GM03348 (cell line): ENCODE results near the gene HSPA12B.
A peak's percentile ranks its signal among the peaks of the same experiment; 100 is the strongest.

Experiments used
- DNase-seq: peaks from one replicate; pipeline ENCODE4 v3.0.0; 2012; ENCODE audit warnings: low spot score

The HSPA12B gene

DNA sequence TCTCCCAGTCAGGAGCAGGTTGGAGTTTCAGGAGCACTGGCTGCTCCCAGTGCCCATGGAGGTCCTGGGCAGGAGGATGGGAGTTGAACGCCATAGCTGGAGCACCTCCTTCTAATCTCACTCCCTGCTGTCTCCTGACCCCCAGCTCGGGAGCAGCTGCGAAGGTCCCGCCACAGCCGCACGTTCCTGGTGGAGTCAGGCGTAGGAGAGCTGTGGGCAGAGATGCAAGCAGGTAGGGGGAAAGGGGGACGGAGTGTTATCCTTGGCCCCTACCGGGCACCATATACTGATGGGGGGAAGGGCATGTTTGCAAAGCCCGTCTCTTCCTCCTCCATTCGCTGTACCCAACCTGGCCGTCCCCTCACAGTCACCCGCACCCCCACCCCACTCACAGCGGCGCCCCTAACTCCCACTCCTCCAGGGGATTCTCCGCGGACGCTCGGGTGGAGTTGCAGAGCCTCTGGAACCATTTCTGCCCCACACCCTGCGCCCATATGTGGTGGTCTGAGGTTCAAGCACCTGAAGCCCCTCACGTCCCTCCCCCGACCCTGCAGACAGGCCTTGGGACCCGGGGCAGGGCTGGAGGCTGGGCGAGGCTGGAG, 16.7 kb downstream of the HSPA12B start:
- DNase-seq = no peak

DNA sequence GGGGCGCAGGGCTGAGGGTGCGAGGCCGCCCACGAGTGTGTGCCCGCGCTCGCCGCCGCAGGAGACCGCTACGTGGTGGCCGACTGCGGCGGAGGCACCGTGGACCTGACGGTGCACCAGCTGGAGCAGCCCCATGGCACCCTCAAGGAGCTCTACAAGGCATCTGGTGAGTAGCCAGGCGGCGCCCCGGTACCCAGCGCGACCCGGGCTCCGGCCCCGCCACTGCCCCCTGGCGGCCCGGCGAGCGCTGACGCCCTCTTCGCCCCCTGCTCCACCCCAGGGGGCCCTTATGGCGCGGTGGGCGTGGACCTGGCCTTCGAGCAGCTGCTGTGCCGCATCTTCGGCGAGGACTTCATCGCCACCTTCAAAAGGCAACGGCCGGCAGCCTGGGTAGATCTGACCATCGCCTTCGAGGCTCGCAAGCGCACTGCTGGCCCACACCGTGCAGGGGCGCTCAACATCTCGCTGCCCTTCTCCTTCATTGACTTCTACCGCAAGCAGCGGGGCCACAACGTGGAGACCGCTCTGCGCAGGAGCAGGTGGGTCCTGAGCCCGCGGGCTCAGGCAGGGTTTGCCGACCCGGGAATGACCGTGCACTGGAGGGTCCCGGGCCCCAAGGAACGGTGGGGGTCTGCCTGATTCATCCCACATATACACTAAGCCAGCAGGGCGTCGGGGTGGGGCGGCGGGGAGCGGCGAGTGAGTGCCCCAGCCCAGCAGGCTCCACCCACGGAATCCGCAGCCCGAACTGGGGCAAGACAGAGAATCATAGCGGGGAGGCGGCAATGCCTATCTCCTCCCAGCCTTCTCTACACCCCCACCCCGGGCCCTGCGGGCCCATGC, 17.4 kb downstream of the HSPA12B start:
- peak; percentile 62 for DNase-seq

DNA sequence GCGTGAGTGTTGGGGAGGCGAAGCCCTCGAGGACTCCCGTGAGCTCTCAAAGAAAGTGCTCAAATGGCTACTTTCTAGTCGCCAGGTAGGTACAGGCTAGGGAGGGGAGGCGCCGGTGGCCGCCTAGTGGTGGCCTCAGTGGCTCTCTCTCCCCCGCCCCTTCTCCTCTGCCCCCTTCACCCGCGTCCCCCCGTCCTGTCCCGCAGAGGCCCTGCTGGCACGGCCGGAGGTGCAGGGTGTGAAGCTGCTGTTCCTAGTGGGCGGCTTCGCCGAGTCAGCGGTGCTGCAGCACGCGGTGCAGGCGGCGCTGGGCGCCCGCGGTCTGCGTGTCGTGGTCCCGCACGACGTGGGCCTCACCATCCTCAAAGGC, 18.8 kb downstream of the HSPA12B start:
- no peak for DNase-seq

DNA sequence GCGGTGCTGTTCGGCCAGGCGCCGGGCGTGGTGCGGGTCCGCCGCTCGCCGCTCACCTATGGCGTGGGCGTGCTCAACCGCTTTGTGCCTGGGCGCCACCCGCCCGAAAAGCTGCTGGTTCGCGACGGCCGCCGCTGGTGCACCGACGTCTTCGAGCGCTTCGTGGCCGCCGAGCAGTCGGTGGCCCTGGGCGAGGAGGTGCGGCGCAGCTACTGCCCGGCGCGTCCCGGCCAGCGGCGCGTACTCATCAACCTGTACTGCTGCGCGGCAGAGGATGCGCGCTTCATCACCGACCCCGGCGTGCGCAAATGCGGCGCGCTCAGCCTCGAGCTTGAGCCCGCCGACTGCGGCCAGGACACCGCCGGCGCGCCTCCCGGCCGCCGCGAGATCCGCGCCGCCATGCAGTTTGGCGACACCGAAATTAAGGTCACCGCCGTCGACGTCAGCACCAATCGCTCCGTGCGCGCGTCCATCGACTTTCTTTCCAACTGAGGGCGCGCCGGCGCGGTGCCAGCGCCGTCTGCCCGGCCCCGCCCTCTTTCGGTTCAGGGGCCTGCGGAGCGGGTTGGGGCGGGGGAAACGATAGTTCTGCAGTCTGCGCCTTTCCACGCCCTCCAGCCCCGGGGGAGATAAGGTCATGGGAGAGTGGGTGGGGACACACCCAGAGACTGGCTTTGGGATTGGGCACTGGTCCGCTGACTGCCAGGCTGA, 19.3 kb downstream of the HSPA12B start:
- DNase-seq = no peak

DNA sequence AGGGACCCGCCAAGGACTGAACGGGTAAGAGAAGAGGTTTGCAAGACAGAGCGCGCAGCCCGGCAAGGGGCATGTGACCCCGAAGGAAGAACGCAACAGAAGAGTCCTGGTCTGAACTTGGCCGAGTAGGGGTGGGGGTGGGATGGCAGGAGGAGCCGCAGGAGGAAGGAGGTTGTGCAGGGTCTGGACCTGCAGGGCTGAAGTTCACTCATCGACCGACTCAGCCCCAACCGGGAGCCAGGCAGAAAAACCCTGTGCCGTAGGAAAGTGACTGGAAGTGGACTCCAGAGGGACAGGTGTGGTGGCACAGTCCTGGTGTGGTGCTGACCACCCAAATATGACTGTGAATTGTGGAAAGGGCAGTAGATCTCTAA, 19.9 kb downstream of the HSPA12B start:
- DNase-seq = no peak

DNA sequence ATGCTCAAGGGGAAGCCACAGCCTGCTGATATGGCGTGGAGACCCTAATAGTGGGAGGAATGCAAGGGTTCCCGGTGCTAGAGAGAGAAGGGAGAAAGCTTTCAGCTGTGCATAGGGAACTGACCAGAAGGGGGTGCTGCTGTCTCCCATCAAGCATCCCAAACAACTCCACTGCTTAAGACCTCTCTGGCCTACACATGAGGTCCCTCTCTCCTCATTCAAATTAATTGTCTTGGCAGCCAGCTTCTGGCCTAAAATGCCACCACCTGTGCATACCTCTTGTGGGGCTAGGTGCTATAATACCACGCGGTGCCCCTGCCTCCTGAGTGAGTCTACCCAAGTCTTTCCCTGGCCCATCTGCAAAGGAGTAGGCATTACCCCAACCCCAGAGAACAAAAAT, 20.6 kb downstream of the HSPA12B start:
- peak; percentile 89 for DNase-seq

DNA sequence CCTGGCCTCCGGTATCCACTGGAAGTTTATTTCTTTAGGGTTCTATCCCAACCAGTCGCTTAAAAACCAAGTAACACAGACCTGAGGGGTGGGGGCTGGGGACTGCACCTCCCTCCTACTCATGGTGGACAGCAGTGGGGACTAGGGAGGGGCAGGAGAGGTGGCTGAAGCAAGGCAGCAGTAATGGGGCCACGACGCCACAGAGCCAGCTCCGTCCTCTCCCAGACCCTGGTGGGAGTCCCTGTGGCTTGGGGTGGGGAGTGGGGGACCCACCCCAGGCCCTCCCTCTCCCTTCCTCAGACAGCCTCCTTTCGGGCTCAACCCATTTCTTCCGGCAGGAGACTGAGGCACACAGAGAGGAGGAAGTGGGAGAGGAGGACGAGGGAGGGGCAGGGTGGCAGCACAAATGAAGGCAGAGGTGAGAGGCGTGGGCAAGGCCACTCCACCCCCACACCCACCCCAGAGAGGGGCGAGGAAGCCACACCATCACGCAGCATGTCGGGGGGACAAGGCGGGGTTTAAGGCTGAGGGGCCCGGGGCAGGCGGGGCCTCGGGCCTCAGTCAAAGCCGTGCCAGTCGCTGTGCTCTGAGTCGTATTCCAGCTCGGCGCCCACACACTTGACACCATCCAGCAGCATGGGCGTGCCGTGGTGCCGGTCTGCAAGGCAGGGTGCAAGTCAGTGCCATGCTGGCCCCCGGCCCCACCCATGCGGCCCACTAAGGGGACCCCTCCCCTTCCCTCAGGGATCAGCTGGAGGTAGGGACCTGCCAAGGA, 21.2 kb downstream of the HSPA12B start:
- no peak for DNase-seq

DNA sequence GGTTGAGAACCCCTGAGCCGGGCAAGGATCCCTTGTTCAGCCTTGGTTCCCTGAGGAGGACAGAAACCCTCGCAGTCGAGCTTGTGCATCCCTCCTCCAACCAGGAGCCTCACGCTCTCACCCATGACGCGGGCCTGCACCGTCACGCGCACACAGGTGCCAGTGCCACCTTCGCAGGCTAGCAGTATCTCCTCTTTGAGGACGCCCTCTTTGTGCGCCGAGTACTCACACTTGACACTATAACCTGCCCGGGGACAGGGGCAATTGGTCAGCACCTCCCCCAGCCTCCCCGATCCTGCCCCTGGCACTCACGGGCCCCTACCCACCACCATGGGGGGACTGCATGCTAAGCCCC, 21.8 kb downstream of the HSPA12B start:
- no peak for DNase-seq

DNA sequence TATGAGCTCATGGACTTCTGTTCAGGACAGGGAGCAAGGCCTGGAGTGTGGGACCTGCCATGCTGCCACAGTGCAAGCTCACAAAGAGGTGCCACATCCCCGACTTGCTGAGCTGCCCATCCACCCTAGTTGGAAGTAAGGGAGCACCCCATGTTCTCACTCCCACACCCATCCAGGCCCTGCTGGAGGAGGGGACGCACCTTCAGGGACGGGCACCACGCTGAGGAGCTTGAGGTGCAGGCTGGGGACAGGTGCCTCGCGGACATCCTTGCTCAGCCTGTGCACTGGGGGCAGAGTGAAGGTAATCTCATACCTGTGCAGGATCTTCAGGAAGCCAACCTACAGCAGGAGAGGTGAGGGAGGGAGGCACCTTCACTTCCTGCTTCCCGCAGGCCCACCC, 22.8 kb downstream of the HSPA12B start:
- DNase-seq = no peak

DNA sequence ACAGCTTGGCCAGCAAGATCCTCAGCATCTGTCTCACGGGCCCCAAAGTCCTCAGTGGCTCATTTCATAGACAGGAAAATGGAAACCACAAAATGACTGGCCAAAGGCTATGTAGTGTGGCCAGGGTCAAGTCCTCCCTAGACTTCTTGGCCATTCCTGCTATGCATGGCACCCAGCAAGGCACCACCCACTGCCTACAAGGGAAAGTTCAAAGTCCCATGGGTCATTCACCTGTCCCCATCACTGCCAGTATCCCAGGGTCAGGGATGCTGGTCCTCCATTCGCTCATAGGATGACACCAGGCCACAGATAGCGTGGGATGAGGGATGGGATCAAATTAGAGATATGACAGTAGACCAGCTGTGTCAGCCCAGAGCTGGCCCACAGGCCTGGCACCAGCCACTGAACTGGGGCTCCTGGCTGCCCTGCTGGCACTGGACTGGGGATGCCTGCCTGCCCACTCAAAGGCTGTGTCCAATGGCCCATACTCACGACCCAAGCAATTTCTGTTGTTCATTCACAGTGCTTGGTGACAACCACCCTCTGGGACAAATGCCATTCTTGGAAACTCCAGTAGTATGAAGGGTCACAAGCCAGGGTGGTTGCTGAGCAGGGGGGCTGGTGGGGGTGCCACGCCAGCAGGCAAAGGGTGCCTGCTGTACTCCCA, 23.5 kb downstream of the HSPA12B start:
- DNase-seq = no peak

DNA sequence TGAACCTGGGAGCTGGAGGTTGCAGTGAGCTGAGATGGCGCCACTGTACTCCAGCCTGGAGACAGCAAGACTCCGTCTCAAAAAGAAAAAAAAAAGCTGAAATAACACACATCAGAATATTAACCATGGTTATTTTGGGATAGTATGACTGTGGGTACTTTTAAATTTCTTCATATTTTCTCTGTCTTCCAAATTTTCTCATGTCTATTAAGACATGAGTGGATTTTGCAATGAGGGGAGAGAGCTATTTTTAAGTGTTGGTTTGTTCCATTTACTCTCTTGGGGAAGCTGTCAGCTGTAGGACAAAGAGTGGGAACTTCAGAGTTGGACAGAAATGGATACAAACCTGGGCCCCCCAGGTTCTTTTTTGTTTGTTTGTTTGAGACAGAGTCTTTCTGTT, 24.8 kb downstream of the HSPA12B start:
- DNase-seq = no peak

DNA sequence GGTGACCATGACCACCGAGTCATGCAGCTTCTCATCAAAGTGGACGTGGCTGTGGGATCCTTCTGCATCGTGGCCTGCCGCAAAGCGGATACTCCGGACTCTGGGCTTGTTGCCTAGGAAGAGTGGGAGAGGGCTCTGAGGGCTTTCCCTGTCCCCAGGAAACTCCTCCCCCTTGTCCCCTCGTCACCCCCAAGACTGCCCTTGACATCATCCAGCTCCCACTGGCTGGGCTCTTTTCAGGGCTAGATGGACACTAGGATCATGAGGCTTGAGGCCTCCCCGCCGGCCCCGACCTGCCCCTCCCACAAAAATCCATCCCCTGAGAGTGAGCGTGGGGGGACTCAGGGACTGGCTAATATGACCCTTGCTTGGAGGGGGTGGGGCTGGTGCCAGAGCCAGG, 26.1 kb downstream of the HSPA12B start:
- DNase-seq = no peak

DNA sequence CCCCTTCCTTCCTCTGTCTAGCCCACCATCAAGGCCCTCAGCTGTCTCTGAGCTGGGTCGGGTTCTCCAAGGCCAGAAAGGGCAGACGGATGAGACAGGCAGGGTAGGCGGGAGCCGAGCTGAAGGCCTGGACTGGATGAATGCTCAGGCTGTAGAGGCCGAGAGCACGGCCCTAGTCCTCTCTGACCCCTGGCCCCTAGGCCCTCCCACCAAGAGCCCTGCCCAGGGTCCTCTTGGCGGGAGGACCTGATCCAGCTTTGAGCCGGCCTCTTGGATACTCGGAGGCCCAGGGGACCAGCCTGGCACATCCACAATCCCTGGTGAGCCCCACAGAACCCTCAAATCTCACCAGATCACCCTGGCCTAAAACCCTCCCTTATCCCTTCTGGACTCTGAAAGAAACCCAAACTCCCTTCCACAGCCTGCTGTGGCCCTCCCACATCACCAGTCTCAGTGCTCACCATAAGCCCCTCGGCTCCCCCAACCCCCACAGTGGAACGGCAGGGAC, 26.9 kb downstream of the HSPA12B start:
- no peak for DNase-seq

DNA sequence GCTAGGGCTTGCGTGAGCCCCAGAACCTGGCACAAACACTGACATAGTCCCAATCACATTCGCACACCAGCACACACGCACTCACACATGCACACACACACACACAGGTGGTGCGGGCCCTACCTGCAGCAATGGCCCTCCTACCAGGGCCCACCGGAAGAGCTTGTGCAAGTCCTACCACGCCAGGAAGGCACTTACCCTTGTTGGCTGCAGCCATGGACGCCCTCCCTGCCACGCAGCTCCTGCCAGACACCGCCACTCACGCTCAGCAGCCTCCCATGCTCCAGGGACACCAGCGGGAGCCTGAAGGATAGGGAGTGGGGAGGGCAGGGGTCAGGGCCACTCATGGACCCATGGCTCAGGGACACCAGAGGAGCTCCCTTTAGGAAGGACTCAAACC, 27.4 kb downstream of the HSPA12B start:
- no peak for DNase-seq

DNA sequence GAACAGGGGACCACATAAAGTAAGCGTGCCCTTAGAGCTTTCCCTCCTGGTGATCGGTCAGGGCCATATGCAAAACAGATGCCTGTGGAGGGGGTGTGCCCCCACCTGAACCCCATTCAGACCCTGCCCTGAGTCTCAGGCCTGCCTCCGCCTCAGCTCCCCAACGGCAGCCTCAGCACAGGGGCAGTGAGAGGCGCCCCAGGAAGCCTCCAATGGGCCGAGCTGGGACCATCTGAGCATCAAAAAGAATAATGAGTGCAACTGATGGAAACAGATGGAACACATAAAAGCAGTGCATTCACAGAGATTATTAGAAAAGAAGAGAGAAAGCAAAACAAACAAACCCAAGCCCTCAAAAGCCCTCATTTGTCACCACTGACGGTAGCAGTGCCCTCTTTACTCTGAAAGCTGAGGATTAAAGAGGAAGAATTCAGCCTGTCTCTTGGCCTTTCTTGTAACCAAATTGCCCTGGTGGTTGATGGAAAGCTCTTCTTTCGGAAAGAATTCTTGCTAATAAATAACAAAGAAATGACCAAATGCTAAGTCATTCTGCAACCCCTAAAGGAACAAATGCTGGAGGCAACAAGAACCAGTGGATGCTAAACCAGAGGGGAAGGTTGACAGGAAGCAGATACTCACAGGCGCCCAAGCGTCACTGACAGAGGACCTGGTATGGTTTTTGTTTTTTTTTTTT, 28.3 kb downstream of the HSPA12B start:
- DNase-seq = no peak

DNA sequence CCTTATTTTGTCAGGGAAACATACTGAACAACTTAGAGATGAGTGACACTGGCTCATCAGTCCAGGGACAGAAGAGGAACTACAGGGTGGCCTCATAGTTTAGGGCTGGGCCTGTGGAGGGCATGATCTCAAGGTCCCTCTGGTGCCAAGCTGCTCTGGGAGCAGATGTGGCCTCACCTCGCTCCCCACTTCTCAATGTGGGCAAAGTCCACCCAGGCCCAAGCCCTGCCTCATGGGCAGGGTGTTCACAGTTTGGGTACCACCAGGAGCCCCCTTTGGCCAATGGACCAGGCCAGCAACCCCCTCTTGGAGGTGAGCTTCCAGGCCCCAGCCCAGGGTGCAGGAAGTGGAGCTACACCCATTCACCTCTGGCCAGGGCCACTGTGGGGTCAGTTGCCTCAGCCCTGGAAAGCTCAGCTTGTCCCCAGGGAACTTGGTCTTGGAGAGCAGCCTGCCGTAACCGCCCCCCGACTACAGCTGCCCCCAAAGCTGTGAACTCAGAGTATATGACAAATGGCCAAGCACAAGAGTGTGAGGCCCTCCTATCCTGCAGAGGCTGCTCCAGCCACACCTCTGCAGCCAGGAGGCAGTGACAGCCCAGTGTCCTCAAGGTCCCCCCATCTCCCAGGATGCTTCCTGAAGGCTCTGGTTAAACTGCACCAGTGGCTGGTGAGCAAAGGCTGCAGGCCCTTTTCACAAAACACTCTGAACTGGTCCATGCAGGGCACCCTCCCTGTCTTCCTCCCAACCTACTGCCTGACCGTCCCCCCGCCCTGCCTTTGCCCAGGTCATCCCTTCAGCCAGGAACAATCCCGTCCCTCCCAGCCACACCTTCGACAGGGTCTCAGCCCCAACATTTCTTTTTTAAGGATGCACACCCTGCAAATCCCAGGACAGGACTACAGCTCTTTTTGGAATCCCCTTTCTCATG, 31.5 kb downstream of the HSPA12B start:
- DNase-seq = no peak

DNA sequence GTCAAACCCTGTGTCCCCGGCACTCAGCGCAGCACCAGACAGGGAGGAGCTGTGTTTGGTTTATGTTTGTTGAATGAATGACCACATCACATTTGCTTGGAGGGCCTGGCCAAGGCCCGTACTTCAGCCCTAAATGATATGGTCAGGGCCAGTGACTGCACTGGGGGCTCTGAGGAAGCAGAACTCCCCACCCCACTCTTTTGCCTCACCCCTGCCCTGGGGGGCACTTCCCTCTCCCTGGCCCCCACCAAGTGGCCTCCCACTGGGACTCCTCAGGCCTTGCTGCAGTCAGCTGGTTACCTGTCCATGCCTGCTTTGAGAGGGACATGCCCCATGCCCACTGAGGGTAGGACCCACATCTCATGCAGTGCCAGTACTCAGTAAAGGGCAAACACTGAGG, 32.2 kb downstream of the HSPA12B start:
- no peak for DNase-seq

DNA sequence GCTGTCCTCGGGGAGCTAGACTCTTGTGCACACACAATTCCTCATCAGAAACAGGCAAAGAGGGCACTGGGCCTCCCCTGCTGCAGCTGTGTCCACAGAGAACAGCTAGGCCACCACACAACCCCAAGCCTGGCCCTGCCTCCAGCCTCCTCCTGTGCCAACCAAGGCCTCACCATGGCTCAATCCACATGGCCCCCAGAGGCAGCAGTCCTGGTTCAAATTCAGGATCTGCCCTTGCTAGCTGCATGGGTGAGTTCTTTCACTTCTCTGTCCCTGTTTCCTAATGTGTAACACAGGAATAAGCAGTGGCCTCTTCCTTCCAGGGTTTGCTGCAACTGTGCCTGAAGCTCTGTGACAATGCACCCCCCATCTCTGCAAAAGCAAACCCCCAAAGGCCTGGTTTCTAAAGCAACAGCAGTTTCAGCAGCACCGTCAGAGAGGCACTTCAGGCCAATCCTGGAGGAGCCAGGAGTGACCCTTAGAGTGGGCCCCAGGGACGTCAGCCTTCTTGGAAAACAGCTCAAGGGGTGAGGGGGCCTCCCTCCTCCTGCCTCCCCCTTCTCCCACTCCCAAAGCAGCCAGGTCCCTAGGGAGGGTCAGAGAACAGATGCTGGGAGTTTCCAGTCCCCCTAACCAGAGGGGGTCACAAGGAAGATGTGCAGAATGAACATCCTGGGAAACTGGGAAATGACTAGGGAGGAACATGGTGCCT, 32.8 kb downstream of the HSPA12B start:
- no peak for DNase-seq

DNA sequence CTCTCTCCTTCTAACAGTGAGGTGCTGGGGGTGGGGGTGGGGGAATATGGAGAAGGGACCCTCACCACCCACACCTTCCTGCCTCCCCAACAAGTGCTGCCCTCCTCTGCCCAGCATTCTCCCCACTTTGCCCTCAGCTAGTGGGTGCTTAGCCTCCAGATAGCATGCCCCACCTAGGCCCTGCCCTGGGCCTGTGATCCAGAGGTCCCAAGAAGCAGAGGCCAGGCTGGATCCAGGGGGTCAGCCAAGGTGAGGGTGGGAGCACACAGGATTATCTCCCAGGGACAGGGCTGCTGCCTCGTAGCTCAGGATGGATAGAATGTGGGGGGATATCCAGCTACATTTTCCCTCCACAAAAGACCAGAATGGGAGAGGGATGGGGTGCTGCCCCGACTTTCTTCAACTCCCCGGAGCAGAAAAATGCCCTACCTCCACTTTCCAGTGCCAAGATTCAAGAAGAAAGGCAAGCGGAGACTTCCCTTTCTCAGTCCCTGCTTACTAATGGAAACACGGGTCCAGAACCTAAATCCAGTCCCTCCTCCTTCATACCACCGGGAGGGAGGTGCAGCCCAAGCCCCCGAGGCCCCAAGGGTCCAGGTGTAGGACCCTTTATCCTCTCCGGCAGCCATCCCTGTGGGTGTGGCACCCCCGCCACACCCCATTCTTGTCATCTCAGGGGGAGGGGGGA, 34.1 kb downstream of the HSPA12B start:
- DNase-seq = no peak
